Keratinocyte (primary cell): ENCODE results near the gene SNRPD3. TPM values are rescaled to one million over a fixed set of nuclear protein-coding genes. Genes with fewer than 3 reads are reported as not detected.

Experiments used
- DNase-seq: peaks from one replicate; pipeline ENCODE4 v3.0.0-alpha.2; 2011; ENCODE audit warnings: low read depth, missing footprints, low spot score
- FAIRE-seq: peaks from 2 replicates; lab custom pipeline; 2011; peaks lifted over from hg19 to GRCh38; lab: Jason Lieb, UNC
- H2AFZ ChIP-seq: 2 replicates; pipeline ENCODE4 v1.6.0; 2012; ENCODE audit warnings: low read length, control low read depth, inconsistent platforms; ENCODE audit not compliant: control insufficient read depth
- H3K27ac ChIP-seq: 2 replicates; pipeline ENCODE4 v1.5.1; 2011; ENCODE audit warnings: low read length; ENCODE audit not compliant: control insufficient read depth, insufficient read depth
- H3K27me3 ChIP-seq: 3 replicates; pipeline ENCODE4 v1.6.0; 2011; ENCODE audit warnings: low read length; ENCODE audit not compliant: control insufficient read depth, insufficient read depth; ENCODE audit errors: extremely low read depth
- H3K36me3 ChIP-seq, 2 experiments: 2 replicates in 1 of 2; 3 replicates in 1 of 2; pipeline ENCODE4 v1.5.1; 2011; ENCODE audit warnings: low read length in 2 of 2, mild to moderate bottlenecking in 1 of 2; ENCODE audit not compliant: control insufficient read depth in 2 of 2, insufficient read depth in 2 of 2; ENCODE audit errors: extremely low read depth in 1 of 2
- H3K4me1 ChIP-seq: 3 replicates; pipeline ENCODE4 v1.5.1; 2011; ENCODE audit warnings: low read length; ENCODE audit not compliant: control insufficient read depth, insufficient read depth; ENCODE audit errors: extremely low read depth
- H3K4me2 ChIP-seq: 3 replicates; pipeline ENCODE4 v1.6.0; 2011; ENCODE audit warnings: low read depth, low read length; ENCODE audit not compliant: control insufficient read depth, insufficient read depth; ENCODE audit errors: extremely low read depth
- H3K4me3 ChIP-seq, 3 experiments: fragments of 200-600 bp in 1 of 3; sonication (generic) in 1 of 3; 2 replicates in 2 of 3; 3 replicates in 1 of 3; pipeline ENCODE4 v1.5.1; 2011 to 2016; ENCODE audit warnings: low read length in 3 of 3, mild to moderate bottlenecking in 3 of 3, control low read depth in 2 of 3, inconsistent platforms in 1 of 3, low read depth in 1 of 3, mixed read lengths in 1 of 3, mixed run types in 1 of 3, moderate library complexity in 1 of 3; ENCODE audit not compliant: control insufficient read depth in 2 of 3, insufficient read depth in 2 of 3; ENCODE audit errors: extremely low read depth in 1 of 3
- H3K79me2 ChIP-seq: 2 replicates; pipeline ENCODE4 v1.6.0; 2012; ENCODE audit warnings: low read length; ENCODE audit not compliant: control insufficient read depth, insufficient read depth
- H3K9ac ChIP-seq: 3 replicates; pipeline ENCODE4 v1.6.0; 2011; ENCODE audit warnings: low read length; ENCODE audit not compliant: control insufficient read depth, insufficient read depth; ENCODE audit errors: extremely low read depth
- H3K9me1 ChIP-seq: 3 replicates; pipeline ENCODE4 v1.6.0; 2011; ENCODE audit warnings: low read length; ENCODE audit not compliant: control insufficient read depth, insufficient read depth; ENCODE audit errors: extremely low read depth
- H3K9me3 ChIP-seq: 2 replicates; pipeline ENCODE4 v1.5.1; 2012; ENCODE audit warnings: low read depth, low read length; ENCODE audit not compliant: control insufficient read depth
- H4K20me1 ChIP-seq: 3 replicates; pipeline ENCODE4 v1.6.0; 2011; ENCODE audit warnings: low read length; ENCODE audit not compliant: control insufficient read depth, insufficient read depth; ENCODE audit errors: extremely low read depth
- CTCF ChIP-seq, 3 experiments: IDR thresholded peaks in 1 of 3; conservative IDR thresholded peaks in 1 of 3; optimal IDR thresholded peaks in 1 of 3; 2 replicates in 2 of 3; 3 replicates in 1 of 3; pipeline versions ENCODE3 to v1.5.1; 2011; ENCODE audit warnings: low read length in 3 of 3, mild to moderate bottlenecking in 3 of 3, moderate library complexity in 2 of 3, control low read depth in 1 of 3, inconsistent platforms in 1 of 3; ENCODE audit not compliant: insufficient read depth in 2 of 3; ENCODE audit errors: extremely low read depth in 1 of 3
- EZH2 ChIP-seq: IDR thresholded peaks from one replicate; pipeline ENCODE4 v1.6.1; 2012; ENCODE audit warnings: inconsistent platforms, mild to moderate bottlenecking, low read length, moderate library complexity
- dilution Hi-C: fragments of 300-500 bp; cut with MboI; formaldehyde crosslinking; loops from one replicate; pipeline ENCODE4 v1.7.0; 2020; ENCODE audit warnings: low sequenced_read_pairs; ENCODE audit not compliant: extremely low pct_ligation_motif_present
- polyA plus RNA-seq, 5 experiments: library from polyadenylated mRNA; depleted of rRNA in 3 of 5; stranded (reverse) in 3 of 5; stranded (forward) in 1 of 5; unstranded in 1 of 5; fragments of >200 nt; gene quantifications; 1 replicate in 1 of 5; 2 replicates in 3 of 5; 3 replicates in 1 of 5; pipeline versions ENCODE4 v1.2.1 to v1.2.3, GENCODE V29; 2011 to 2012; ENCODE audit warnings: missing spikeins in 2 of 5, low read depth in 1 of 5, low replicate concordance in 1 of 5

The SNRPD3 gene
- polyA plus RNA-seq, 1 donor (not counting 4 experiments of a cell fraction or from before 2014, with no cell fraction given), result 135 TPM

DNA sequence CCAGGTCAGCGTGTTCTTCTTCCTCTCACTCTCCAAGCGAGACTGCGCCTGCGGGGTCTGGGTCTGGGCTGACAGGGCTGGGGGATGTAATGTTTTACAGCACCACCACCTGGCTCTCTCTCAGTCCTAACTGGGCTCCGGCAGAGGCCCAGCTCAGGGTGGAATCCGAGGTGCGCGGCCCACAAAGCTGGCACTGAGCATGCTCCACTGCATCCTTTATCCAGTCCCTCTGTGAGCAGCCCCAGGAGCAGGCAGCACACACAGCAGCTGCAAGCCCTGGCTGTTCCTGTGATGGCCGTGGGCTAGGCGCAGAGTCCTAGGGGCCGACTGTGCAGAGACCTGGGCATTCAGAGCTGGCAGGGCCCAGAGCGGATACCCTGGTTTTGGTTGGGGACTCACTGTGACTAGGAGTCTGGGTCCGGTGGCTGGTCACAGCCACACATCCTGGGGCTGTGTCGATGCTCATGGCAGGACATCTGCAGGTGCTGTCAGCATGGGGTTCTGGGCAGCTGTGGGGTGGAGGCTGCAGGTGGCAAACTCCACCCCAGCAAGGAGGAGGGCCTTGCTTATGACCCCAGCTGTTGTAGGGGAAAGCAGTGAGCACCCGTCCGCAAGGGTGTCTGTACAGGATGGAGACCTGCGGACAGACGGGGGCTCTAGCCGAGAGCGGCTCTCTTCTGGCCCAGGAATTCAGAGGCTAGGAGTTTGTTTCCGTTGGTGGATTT, 33.1 kb downstream of the SNRPD3 start:
- H3K4me3 ChIP-seq, result no peak overlapping the region
- FAIRE-seq (no peak), DNase-seq (no peak)
- TF ChIP-seq CTCF (optimal IDR thresholded peaks at IDR 0.05 in 1 of 3, IDR thresholded peaks at IDR 0.05 in 1 of 3, conservative IDR thresholded peaks at IDR 0.05 in 1 of 3; ENCODE audit: extremely low read depth in 1 of 3, insufficient read depth in 2 of 3, low read length in 3 of 3), result no peak
- TF ChIP-seq EZH2, result no peak
- no peaks in the 10 kb centered on the region for H3K27me3 ChIP-seq
- no peaks in the 10 kb centered on the region for H4K20me1 ChIP-seq
- peaks cover 4% of the 10 kb centered on the region in 2 experiments for H3K36me3 ChIP-seq
- H3K4me2 ChIP-seq, result no peak overlapping the region
- no peaks in the 10 kb centered on the region for H3K9me3 ChIP-seq
- no peaks in the 10 kb centered on the region for H3K79me2 ChIP-seq
- H3K9me1 ChIP-seq, result no peaks in the 10 kb centered on the region
- H3K9ac ChIP-seq, result no peak overlapping the region
- dilution Hi-C loops, result no loop called here
- H3K4me1 ChIP-seq, result peaks cover 12% of the 10 kb centered on the region
- H2AFZ ChIP-seq, result no peak overlapping the region
- no peak overlapping the region for H3K27ac ChIP-seq

DNA sequence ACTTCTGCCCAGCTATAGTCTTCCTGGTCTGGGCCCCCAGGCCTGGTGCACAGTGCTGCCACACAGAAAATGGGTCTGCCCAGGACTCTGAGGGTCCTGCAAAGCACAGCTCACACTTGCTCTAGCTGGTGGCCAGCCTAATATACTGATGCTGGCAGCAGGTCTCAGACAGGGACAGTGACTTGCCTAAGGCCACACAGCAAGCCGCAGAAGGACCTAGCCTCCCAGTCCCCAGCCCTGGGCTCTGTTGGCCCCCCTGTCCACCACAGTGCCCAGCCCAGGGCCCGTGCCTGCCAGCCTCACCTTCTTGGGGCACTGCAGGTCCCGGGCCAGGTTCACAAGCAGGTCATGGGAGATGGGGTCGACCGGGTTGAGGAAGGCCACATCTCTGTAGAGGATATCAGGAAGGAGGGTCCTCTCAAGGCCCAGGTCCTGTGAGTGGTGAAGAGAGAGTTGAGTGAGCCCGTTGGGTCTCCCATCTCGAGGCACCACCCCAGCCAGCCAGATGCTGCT, 33.8 kb downstream of the SNRPD3 start:
- Histone ChIP-seq H3K9me1 (no peaks in the 10 kb centered on the region), H3K9me3 (no peaks in the 10 kb centered on the region), H3K4me3 (no peak overlapping the region), H4K20me1 (no peaks in the 10 kb centered on the region), H3K9ac (no peak overlapping the region), H3K36me3 (peaks cover 4% of the 10 kb centered on the region in 2 experiments), H3K4me1 (peaks cover 10% of the 10 kb centered on the region), H3K79me2 (no peaks in the 10 kb centered on the region), H2AFZ (no peak overlapping the region), H3K27ac (no peak overlapping the region), H3K27me3 (no peaks in the 10 kb centered on the region), H3K4me2 (no peak overlapping the region)
- TF ChIP-seq CTCF (optimal IDR thresholded peaks at IDR 0.05 in 1 of 3, IDR thresholded peaks at IDR 0.05 in 1 of 3, conservative IDR thresholded peaks at IDR 0.05 in 1 of 3; ENCODE audit: extremely low read depth in 1 of 3, insufficient read depth in 2 of 3, low read length in 3 of 3) (no peak), EZH2 (no peak)
- FAIRE-seq, result no peak
- dilution Hi-C loops, result no loop called here
- DNase-seq, result no peak
